Measurements from ENCODE around the gene PARP15. TPM values are rescaled to one million over a fixed set of nuclear protein-coding genes. Genes with fewer than 3 reads are reported as not detected.
"Not testable (repeated sequence)": the region's sequence is repeated elsewhere in the genome, so short reads cannot be mapped to it uniquely, and the experiment has no call there.

Gene PARP15
- total RNA-seq, 4 donors from 2014 or later = 1.2 to 10.3 (median 4.2) TPM

- intact Hi-C loops (cut with DNase I; ENCODE audit: low total_unique reads); H3K4me1 ChIP-seq; H3K9me3 ChIP-seq; H3K4me3 ChIP-seq; H3K27me3 ChIP-seq; H3K36me3 ChIP-seq; in situ Hi-C loops (cut with MboI; ENCODE audit: low pct_ligation_motif_present in 1 of 4, low pct_unique_long_range_greater_than_20kb in 1 of 4, low sequenced_read_pairs in 3 of 4); H3K27ac ChIP-seq; DNase-seq: not testable (repeated sequence)
- 93 to 100% methylated on average over 4 of the region's 4 CpGs for WGBS, 2 donors (ENCODE audit: low coverage in 1 of 2)
Observed at GRCh38 chr3:122658336-122658735, 80.9 kb downstream of the PARP15 start.

- in situ Hi-C loops (cut with MboI; ENCODE audit: low pct_ligation_motif_present in 1 of 4, low pct_unique_long_range_greater_than_20kb in 1 of 4, low sequenced_read_pairs in 3 of 4) = no loop called here
- H3K27ac ChIP-seq = no peak overlapping the region
- no peak overlapping the region for H3K4me3 ChIP-seq
- 78 to 79% methylated on average over 7 to 14 of the region's 14 CpGs for WGBS, 2 donors (ENCODE audit: low coverage in 1 of 2)
- intact Hi-C loops (cut with DNase I; ENCODE audit: low total_unique reads) = no loop called here
- H3K27me3 ChIP-seq = peaks cover 4% of the 10 kb centered on the region
- no peak for DNase-seq
- H3K9me3 ChIP-seq = no peaks in the 10 kb centered on the region
- no peaks in the 10 kb centered on the region for H3K4me1 ChIP-seq
- no peaks in the 10 kb centered on the region for H3K36me3 ChIP-seq
- TF ChIP-seq POLR2A (IDR thresholded peaks at IDR 0.05) (no peak), POLR2AphosphoS5 (IDR thresholded peaks at IDR 0.05) (no peak), CTCF (IDR thresholded peaks at IDR 0.05) (no peak)
Observed at GRCh38 chr3:122660297-122660974, 83.0 kb downstream of the PARP15 start.

GRCh38 chr3:122661633-122662032 is 84.2 kb downstream of the PARP15 start:
- no peaks in the 10 kb centered on the region for H3K9me3 ChIP-seq
- intact Hi-C loops (cut with DNase I; ENCODE audit: low total_unique reads) = no loop called here
- 65% methylated on average over 11 to 13 of the region's 13 CpGs for WGBS, 2 donors (ENCODE audit: low coverage in 1 of 2)
- no peaks in the 10 kb centered on the region for H3K36me3 ChIP-seq
- H3K27me3 ChIP-seq = peaks cover 4% of the 10 kb centered on the region
- no peak overlapping the region for H3K27ac ChIP-seq
- in situ Hi-C loops (cut with MboI; ENCODE audit: low pct_ligation_motif_present in 1 of 4, low pct_unique_long_range_greater_than_20kb in 1 of 4, low sequenced_read_pairs in 3 of 4) = no loop called here
- no peak overlapping the region for H3K4me3 ChIP-seq
- DNase-seq = no peak
- no peak for TF ChIP-seq POLR2AphosphoS5 (IDR thresholded peaks at IDR 0.05)
- no peak for TF ChIP-seq CTCF (IDR thresholded peaks at IDR 0.05)
- TF ChIP-seq EP300 (IDR thresholded peaks at IDR 0.05; ENCODE audit: low read depth) = no peak
- no peak for TF ChIP-seq POLR2A (IDR thresholded peaks at IDR 0.05)
- H3K4me1 ChIP-seq = no peaks in the 10 kb centered on the region

- H3K36me3 ChIP-seq = no peaks in the 10 kb centered on the region
- no peak overlapping the region for H3K27ac ChIP-seq
- DNase-seq = no peak
- in situ Hi-C loops (cut with MboI; ENCODE audit: low pct_ligation_motif_present in 1 of 4, low pct_unique_long_range_greater_than_20kb in 1 of 4, low sequenced_read_pairs in 3 of 4) (no loop called here), intact Hi-C loops (cut with DNase I; ENCODE audit: low total_unique reads) (no loop called here)
- no peak for TF ChIP-seq EP300 (IDR thresholded peaks at IDR 0.05; ENCODE audit: low read depth)
- TF ChIP-seq POLR2AphosphoS5 (IDR thresholded peaks at IDR 0.05) = no peak
- TF ChIP-seq POLR2A (IDR thresholded peaks at IDR 0.05) = no peak
- H3K4me1 ChIP-seq = no peaks in the 10 kb centered on the region
- no peak overlapping the region for H3K4me3 ChIP-seq
- no peaks in the 10 kb centered on the region for H3K9me3 ChIP-seq
- 70 to 73% methylated on average over 2 of the region's 2 CpGs for WGBS, 2 donors (ENCODE audit: low coverage in 1 of 2)
- peaks cover 4% of the 10 kb centered on the region for H3K27me3 ChIP-seq
Observed at GRCh38 chr3:122662505-122662904, 85.1 kb downstream of the PARP15 start.

- no peak for DNase-seq
- intact Hi-C loops (cut with DNase I; ENCODE audit: low total_unique reads) = no loop called here
- in situ Hi-C loops (cut with MboI; ENCODE audit: low pct_ligation_motif_present in 1 of 4, low pct_unique_long_range_greater_than_20kb in 1 of 4, low sequenced_read_pairs in 3 of 4) = no loop called here
Observed at GRCh38 chr3:122665226-122665786, 87.9 kb downstream of the PARP15 start.

More at GRCh38 chr3:122665226-122665786, 87.9 kb downstream of the PARP15 start:
- Histone ChIP-seq H3K27me3 (no peaks in the 10 kb centered on the region), H3K4me1 (no peaks in the 10 kb centered on the region), H3K9me3 (no peaks in the 10 kb centered on the region), H3K4me3 (no peak overlapping the region), H3K36me3 (no peaks in the 10 kb centered on the region), H3K27ac (no peak overlapping the region)
- TF ChIP-seq POLR2AphosphoS5 (IDR thresholded peaks at IDR 0.05) (no peak), EP300 (IDR thresholded peaks at IDR 0.05; ENCODE audit: low read depth) (no peak), CTCF (IDR thresholded peaks at IDR 0.05) (no peak), POLR2A (IDR thresholded peaks at IDR 0.05) (no peak)
- 58 to 86% methylated on average over 4 of the region's 4 CpGs for WGBS, 2 donors (ENCODE audit: low coverage in 1 of 2)

Measured in transverse colon (tissue), 4 donors.